Measurements from ENCODE around the gene PABPN1. TPM values are rescaled to one million over a fixed set of nuclear protein-coding genes. Genes with fewer than 3 reads are reported as not detected.

PABPN1 gene
- total and polyA plus RNA-seq, 2 of the 13 experiments (the other 11 are each of a cell fraction or from before 2014, with no cell fraction given), result 233 to 524 TPM

DNA sequence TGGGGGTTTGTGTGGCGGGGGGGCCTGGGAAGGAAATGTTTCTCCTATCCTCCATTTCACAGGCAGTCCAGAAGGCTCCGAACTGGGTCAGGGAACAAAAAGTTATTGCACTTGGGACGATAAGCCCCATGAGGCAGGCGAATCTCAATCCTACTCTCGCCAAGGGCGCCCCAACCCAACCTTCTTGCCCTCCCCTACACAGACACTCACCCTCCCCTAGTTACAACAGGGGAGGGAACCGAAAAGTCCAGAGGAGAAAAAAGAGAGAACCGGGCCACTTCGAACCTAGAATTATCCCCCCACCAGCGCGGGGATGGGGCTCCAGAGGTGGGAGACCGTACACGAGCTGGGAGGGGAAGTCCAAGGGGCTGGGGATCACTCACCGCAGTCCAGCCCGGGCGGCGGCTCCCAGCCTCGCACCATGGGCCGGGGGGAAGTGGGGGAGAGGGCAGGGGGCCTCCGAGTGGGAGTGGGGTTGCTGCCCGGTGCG lies 35.7 kb upstream of the PABPN1 start (continued):
- TF ChIP-seq CHD2 (IDR thresholded peaks at IDR 0.05; ENCODE audit: low read depth, low read length) (no peak), ZNF143 (CRISPR knock-in tag; IDR thresholded peaks at IDR 0.05) (no peak), ATF7-NPFF (CRISPR knock-in tag; IDR thresholded peaks at IDR 0.05; ENCODE audit: low read depth) (no peak), KLF15 (CRISPR knock-in tag; IDR thresholded peaks at IDR 0.05; ENCODE audit: borderline replicate concordance) (no peak), TMF1 (CRISPR knock-in tag; IDR thresholded peaks at IDR 0.05; ENCODE audit: low read depth) (peak; percentile 15; the same call in 1 of the 2 replicates), ZNF296 (CRISPR knock-in tag; conservative IDR thresholded peaks at IDR 0.05) (0 out of 2 replicates have a peak, but pooled peaks have one; percentile 1), REPIN1 (CRISPR knock-in tag; IDR thresholded peaks at IDR 0.05; ENCODE audit: borderline replicate concordance, low read depth) (no peak), KLF13 (CRISPR knock-in tag; IDR thresholded peaks at IDR 0.05) (peak; percentile 47; the same call in 1 of the 2 replicates), PLRG1 (conservative IDR thresholded peaks at IDR 0.05) (no peak), ZNF670 (CRISPR knock-in tag; IDR thresholded peaks at IDR 0.05; ENCODE audit: borderline replicate concordance) (peak; percentile 27; the same call in 1 of the 2 replicates)
- TF ChIP-seq, protein P1, sequence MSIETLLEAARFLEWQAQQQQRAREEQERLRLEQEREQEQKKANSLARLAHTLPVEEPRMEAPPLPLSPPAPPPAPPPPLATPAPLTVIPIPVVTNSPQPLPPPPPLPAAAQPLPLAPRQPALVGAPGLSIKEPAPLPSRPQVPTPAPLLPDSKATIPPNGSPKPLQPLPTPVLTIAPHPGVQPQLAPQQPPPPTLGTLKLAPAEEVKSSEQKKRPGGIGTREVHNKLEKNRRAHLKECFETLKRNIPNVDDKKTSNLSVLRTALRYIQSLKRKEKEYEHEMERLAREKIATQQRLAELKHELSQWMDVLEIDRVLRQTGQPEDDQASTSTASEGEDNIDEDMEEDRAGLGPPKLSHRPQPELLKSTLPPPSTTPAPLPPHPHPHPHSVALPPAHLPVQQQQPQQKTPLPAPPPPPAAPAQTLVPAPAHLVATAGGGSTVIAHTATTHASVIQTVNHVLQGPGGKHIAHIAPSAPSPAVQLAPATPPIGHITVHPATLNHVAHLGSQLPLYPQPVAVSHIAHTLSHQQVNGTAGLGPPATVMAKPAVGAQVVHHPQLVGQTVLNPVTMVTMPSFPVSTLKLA (IDR thresholded peaks at IDR 0.05), result no peak
- TF ChIP-seq, protein P2, sequence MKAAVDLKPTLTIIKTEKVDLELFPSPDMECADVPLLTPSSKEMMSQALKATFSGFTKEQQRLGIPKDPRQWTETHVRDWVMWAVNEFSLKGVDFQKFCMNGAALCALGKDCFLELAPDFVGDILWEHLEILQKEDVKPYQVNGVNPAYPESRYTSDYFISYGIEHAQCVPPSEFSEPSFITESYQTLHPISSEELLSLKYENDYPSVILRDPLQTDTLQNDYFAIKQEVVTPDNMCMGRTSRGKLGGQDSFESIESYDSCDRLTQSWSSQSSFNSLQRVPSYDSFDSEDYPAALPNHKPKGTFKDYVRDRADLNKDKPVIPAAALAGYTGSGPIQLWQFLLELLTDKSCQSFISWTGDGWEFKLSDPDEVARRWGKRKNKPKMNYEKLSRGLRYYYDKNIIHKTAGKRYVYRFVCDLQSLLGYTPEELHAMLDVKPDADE (CRISPR knock-in tag; IDR thresholded peaks at IDR 0.05), result 0 out of 2 replicates have a peak, but pooled peaks have one; percentile 29
